ENCODE results near the gene LRRC61.

The LRRC61 gene

DNA sequence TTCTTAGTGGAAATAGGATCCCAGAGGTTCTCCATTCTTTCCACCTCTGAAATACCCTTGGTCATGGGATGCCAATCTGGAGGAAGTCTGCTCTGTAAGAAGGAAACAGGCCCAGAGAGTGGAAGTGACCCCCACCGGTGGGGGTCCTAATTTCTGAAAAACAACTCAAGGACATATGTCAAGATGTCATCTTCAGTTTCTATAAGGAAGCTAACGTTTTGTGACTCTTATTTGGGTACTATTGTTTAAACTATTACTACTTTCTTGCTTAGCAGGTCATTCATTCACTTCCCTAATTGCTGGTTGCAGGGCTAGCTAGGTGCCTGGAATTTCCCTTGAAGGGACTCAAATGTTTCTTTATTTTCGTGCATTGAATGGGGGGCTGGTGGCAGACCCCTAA is 54.0 kb downstream of the LRRC61 start:
- DNase-seq (ENCODE audit: insufficient read length, low spot score) (no peak), FAIRE-seq (no peak)
- peak; percentile 82 for TF ChIP-seq SPI1 (IDR thresholded peaks at IDR 0.05; ENCODE audit: low read depth, low read length)
- no peak for TF ChIP-seq POU2F2 (IDR thresholded peaks at IDR 0.05; ENCODE audit: low read depth, low read length)

GRCh38 chr7:150377635-150378034 is 54.5 kb downstream of the LRRC61 start:
- FAIRE-seq: peak; percentile 56
- no peak for TF ChIP-seq SPI1 (IDR thresholded peaks at IDR 0.05; ENCODE audit: low read depth, low read length)
- DNase-seq (ENCODE audit: insufficient read length, low spot score): no peak

GRCh38 chr7:150378115-150378852 is 55.1 kb downstream of the LRRC61 start:
- TF ChIP-seq POLR2A (IDR thresholded peaks at IDR 0.05; ENCODE audit: low read depth, low read length): no peak; the same call in 1 of the 2 replicates
- 0 out of 2 replicates have a peak, but pooled peaks have one; percentile 25 for TF ChIP-seq POU2F2 (IDR thresholded peaks at IDR 0.05; ENCODE audit: low read depth, low read length)
- 0 out of 2 replicates have a peak, but pooled peaks have one; percentile 36 for TF ChIP-seq POLR2AphosphoS5 (IDR thresholded peaks at IDR 0.05; ENCODE audit: low read depth, low read length)
- TF ChIP-seq TAF1 (IDR thresholded peaks at IDR 0.05; ENCODE audit: low read depth, low read length): no peak
- TF ChIP-seq PAX5 (IDR thresholded peaks at IDR 0.05; ENCODE audit: insufficient read depth, low read length, severe bottlenecking): no peak
- TF ChIP-seq SPI1 (IDR thresholded peaks at IDR 0.05; ENCODE audit: low read depth, low read length): peak; percentile 26; the same call in 1 of the 2 replicates
- DNase-seq (ENCODE audit: insufficient read length, low spot score) (no peak), FAIRE-seq (peak; percentile 69)

DNA sequence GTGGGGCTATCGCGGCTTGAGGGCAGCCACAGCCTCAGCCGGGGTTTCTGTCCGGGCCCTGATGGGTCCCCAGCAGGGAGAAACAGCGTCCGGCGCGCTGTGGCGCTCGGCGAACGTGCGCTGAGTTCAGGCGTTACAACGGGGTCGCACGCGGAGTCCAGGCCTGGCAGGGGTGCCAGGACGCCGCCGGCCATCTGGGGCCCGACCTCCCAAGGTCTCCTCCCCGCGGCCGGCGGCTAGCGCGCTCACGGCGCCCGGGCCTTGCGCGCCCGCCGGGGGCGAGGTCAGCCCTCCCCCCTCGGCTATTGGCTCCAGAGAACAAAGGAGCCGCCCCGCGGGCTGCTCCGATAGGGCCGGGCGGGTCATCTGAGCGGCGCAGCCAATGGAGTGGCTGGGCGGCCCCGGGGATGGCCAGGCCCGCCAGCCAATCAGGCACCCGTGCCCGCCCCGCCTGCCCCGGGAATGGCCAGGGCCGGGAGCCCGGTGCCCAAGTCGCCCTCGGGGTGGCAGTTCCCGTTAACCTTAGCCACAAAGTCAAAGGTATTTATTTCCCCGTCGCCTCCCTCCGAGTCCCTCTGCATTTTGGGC is 55.8 kb downstream of the LRRC61 start, which contains the start of gene ZNF775:
Gene ZNF775 (plus strand): TSS at position 478 of the 588 bp plus-strand sequence. CDS start 9,141 bp downstream, outside the sequence.
- TF ChIP-seq PAX5 (IDR thresholded peaks at IDR 0.05; ENCODE audit: insufficient read depth, low read length, severe bottlenecking): no peak
- peak; percentile 84 for TF ChIP-seq POLR2A (IDR thresholded peaks at IDR 0.05; ENCODE audit: low read depth, low read length)
- peak; percentile 79 for TF ChIP-seq TAF1 (IDR thresholded peaks at IDR 0.05; ENCODE audit: low read depth, low read length)
- TF ChIP-seq SPI1 (IDR thresholded peaks at IDR 0.05; ENCODE audit: low read depth, low read length): 0 out of 2 replicates have a peak, but pooled peaks have one; percentile 15
- peak; percentile 31; the same call in 1 of the 2 replicates for TF ChIP-seq POU2F2 (IDR thresholded peaks at IDR 0.05; ENCODE audit: low read depth, low read length)
- peak; percentile 82 for TF ChIP-seq POLR2AphosphoS5 (IDR thresholded peaks at IDR 0.05; ENCODE audit: low read depth, low read length)
- DNase-seq (ENCODE audit: insufficient read length, low spot score) (peak; percentile 99), FAIRE-seq (peak; percentile 84)

DNA sequence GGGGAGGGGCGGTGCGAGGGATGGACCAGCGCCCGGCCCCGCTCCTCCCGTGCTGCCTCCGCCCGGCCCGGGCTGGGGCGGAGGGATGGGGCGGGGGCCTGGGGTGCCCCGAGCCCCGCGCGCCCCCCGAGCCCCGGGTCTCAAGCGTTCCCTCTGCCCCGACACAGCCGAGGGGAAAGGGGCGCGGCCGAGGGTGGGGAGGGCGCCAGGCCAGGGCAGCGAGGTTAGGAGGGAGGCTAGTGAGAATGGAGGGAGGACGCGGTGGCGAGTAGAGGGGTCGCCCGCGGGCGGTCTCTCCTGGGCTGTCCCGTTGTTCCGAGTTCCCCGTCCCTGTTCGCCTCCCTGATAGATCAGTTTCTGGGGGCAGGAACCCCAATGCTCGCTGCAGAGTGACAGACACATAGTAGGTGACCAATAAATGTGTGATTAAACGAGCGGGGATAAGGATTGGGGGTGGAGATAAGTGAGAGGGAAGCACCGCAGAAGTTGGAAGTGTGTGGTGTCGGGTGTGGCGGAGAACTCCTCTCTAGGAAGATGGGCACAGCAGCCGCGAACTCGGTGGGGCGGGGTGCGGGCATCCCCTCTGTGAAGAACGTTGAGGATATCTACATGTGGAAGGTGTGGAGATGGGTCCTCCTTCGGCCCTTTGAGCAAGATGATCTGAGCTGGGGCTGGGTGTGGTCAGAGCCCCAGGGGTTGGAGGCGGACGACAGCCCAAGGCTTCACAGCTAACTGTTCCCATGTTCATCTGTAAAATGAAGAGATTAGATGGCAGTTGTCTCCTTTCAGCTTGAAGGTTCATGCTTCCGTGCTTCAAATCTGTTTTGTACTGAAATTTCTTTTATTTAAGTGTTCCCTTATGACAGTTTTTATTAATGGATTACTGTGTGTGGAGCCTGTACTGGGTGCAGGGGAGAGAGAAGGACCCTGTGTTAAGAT is 56.6 kb downstream of the LRRC61 start:
- FAIRE-seq: peak; percentile 76
- TF ChIP-seq PAX5 (IDR thresholded peaks at IDR 0.05; ENCODE audit: insufficient read depth, low read length, severe bottlenecking) (no peak), TAF1 (IDR thresholded peaks at IDR 0.05; ENCODE audit: low read depth, low read length) (no peak), POLR2AphosphoS5 (IDR thresholded peaks at IDR 0.05; ENCODE audit: low read depth, low read length) (peak; percentile 52; the same call in 1 of the 2 replicates), POLR2A (IDR thresholded peaks at IDR 0.05; ENCODE audit: low read depth, low read length) (peak; percentile 38)
- DNase-seq (ENCODE audit: insufficient read length, low spot score): no peak

DNA sequence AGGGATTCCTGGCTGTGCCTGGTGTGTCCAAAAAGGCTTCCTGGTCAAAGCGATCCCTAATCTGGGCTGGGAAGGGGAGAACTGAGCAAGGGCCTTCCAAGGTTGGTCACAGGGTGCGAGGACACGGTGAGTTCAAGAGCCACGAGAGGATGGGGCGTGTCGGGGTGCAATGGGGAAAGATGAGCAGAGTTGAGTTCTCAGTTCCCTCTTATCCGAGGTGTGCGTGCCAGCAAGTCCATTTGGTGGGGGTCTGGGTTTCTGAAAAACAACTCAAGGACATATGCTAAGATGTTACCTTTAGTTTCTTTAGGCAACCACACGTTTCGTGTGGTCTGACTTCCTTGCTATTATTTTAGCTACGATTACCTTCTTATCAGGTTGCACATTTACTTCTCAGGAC is 57.3 kb downstream of the LRRC61 start:
- DNase-seq (ENCODE audit: insufficient read length, low spot score) (peak; percentile 58), FAIRE-seq (peak; percentile 82)
- TF ChIP-seq PAX5 (IDR thresholded peaks at IDR 0.05; ENCODE audit: insufficient read depth, low read length, severe bottlenecking) (no peak), POLR2AphosphoS5 (IDR thresholded peaks at IDR 0.05; ENCODE audit: low read depth, low read length) (0 out of 2 replicates have a peak, but pooled peaks have one; percentile 8), POU2F2 (IDR thresholded peaks at IDR 0.05; ENCODE audit: low read depth, low read length) (peak; percentile 63; the same call in 1 of the 2 replicates), TAF1 (IDR thresholded peaks at IDR 0.05; ENCODE audit: low read depth, low read length) (peak; percentile 26; the same call in 1 of the 2 replicates), SPI1 (IDR thresholded peaks at IDR 0.05; ENCODE audit: low read depth, low read length) (peak; percentile 94), POLR2A (IDR thresholded peaks at IDR 0.05; ENCODE audit: low read depth, low read length) (peak; percentile 42; the same call in 1 of the 2 replicates)

GRCh38 chr7:150381096-150381495 is 57.9 kb downstream of the LRRC61 start:
- FAIRE-seq (no peak), DNase-seq (ENCODE audit: insufficient read length, low spot score) (no peak)
- no peak for TF ChIP-seq PAX5 (IDR thresholded peaks at IDR 0.05; ENCODE audit: insufficient read depth, low read length, severe bottlenecking)
- no peak for TF ChIP-seq POU2F2 (IDR thresholded peaks at IDR 0.05; ENCODE audit: low read depth, low read length)
- no peak for TF ChIP-seq POLR2AphosphoS5 (IDR thresholded peaks at IDR 0.05; ENCODE audit: low read depth, low read length)
- no peak for TF ChIP-seq SPI1 (IDR thresholded peaks at IDR 0.05; ENCODE audit: low read depth, low read length)
- no peak for TF ChIP-seq POLR2A (IDR thresholded peaks at IDR 0.05; ENCODE audit: low read depth, low read length)
- TF ChIP-seq TAF1 (IDR thresholded peaks at IDR 0.05; ENCODE audit: low read depth, low read length): no peak

DNA sequence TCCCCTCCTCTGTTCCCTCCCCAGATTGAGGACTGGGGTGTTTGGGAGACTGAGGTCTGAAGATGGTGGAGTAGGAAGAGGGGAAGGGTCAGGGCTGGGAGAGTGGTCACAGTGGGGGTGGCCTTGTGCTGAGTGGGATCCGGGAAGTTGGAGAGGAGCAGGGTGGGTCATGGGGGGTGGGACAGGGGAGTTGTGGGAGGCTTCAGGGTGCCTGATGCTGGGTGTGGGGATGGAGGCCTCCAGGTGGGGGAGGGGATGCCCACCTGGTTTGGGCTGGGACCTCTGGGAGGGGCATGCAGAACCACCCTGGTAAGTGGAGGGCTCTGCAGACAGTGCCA is 58.6 kb downstream of the LRRC61 start:
- FAIRE-seq (no peak), DNase-seq (ENCODE audit: insufficient read length, low spot score) (no peak)
- TF ChIP-seq POLR2A (IDR thresholded peaks at IDR 0.05; ENCODE audit: low read depth, low read length): no peak
- no peak for TF ChIP-seq POU2F2 (IDR thresholded peaks at IDR 0.05; ENCODE audit: low read depth, low read length)
- no peak for TF ChIP-seq POLR2AphosphoS5 (IDR thresholded peaks at IDR 0.05; ENCODE audit: low read depth, low read length)
- no peak for TF ChIP-seq SPI1 (IDR thresholded peaks at IDR 0.05; ENCODE audit: low read depth, low read length)
- no peak for TF ChIP-seq PAX5 (IDR thresholded peaks at IDR 0.05; ENCODE audit: insufficient read depth, low read length, severe bottlenecking)
- TF ChIP-seq TAF1 (IDR thresholded peaks at IDR 0.05; ENCODE audit: low read depth, low read length): no peak
